Embryonic facial prominence (tissue), 1 donor: Measurements from ENCODE around the gene NUDT1.

Experiments used
- DNase-seq: peaks from one replicate; pipeline ENCODE4 v3.0.0-alpha.2; 2016; ENCODE audit errors: extremely low spot score

Gene NUDT1

GRCh38 chr7:2299131-2299829, 57.3 kb downstream of the NUDT1 start:
- DNase-seq = no peak

- DNase-seq = no peak
Measured at GRCh38 chr7:2299870-2300512, 58.0 kb downstream of the NUDT1 start.
